ENCODE data around the gene PTPRK.

Gene PTPRK

GRCh38 chr6:128389820-128390534 lies 130.4 kb downstream of the PTPRK start:
- DNase-seq (ENCODE audit: low read depth in 2 of 2): no peak

DNA sequence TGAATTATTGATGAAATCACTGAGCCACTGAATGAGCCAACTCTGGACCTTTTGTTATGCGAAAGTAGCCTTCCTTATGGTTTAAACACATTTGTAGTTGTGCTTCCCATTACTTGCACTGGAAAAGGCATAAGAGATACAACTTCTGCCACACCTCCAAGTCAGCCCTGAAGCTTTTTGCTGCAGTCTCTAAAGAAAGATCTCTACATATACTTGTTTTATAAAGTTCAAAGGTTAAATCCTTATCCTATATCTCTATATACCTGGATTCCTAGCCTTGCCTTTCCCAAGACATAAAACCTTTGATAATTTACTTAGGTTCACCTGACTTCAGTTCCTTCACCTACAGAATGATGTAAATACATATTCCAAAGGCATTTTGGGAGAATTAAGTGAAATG lies 132.0 kb downstream of the PTPRK start:
- DNase-seq (ENCODE audit: low read depth in 2 of 2): no peak

DNA sequence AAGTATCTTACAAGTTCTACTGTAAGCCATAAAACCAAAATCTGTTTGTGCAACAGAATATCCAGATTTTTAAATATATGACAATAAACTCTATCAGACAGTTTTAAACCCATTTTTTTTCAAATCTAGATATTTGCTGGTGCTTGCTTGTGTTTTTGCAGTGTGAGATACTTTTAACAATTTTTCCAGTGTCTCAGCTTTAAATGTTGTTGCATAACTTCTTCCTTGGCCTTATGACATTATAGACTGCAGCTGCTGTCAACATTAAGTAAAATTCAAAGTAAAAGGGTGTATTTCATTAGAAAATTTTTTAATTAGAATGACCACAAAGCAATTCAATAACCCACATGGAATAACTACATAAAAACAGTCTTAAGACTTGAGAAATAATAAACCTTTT lies 139.5 kb downstream of the PTPRK start:
- DNase-seq (ENCODE audit: low read depth in 2 of 2): no peak

- no peak for DNase-seq (ENCODE audit: low read depth in 2 of 2)
Measured at GRCh38 chr6:128379577-128379976, 140.8 kb downstream of the PTPRK start.

GRCh38 chr6:128376952-128377503 lies 143.4 kb downstream of the PTPRK start:
- DNase-seq (ENCODE audit: low read depth in 2 of 2): no peak

- no peak for DNase-seq (ENCODE audit: low read depth in 2 of 2)
Measured at GRCh38 chr6:128371136-128371535, 149.3 kb downstream of the PTPRK start.

DNA sequence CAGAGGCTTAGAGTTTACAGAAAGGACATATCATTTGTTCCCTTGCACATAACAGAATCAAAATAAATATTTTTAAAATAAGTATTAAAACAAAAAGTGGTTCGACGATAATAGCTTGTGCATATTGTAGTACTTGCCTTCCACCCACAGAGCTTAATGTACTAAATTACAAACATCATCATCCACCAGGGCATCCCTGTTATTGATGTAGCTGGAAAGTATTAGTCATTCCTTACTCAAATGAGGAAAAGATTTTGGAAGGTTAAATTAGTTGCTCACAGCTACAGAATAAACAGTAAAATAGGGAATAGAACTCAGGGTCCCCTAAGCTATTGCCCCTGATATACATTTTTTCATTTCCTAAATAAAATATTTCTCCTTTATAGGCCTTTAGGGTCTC lies 150.3 kb downstream of the PTPRK start:
- no peak for DNase-seq (ENCODE audit: low read depth in 2 of 2)

DNA sequence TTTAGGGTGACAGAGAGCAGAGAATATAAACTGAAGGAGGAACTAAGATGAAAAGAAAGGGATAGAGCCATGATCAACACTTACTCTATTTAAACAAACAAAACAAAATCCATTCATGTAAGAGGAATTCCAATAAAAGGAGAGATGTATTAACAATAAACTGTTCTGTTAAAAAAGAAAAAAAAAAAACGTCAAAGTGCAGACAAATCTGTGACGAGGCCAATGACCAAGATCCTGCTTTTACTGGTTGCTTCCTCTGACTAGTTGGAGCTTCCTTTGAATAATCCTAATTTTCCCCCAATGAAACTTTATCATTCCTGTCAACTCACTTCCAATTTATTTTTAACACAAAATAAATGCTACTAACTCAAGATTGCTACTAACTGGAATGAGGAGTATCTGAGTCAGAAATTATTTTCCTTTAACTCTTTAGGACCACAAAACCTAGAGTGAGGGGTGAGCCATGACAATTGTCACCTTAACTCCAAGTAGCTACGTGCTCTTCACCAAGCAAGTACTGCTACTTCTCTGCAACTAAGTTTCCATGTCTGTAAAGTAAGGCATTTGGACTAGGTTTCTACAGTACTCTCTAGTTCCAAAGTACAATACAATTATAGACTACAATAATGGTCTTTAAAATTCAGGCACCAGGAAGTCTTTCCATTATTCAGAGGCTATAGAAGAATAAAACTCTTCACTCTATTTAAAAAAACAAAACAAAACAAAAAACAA lies 152.0 kb downstream of the PTPRK start:
- DNase-seq (ENCODE audit: low read depth in 2 of 2): no peak

DNA sequence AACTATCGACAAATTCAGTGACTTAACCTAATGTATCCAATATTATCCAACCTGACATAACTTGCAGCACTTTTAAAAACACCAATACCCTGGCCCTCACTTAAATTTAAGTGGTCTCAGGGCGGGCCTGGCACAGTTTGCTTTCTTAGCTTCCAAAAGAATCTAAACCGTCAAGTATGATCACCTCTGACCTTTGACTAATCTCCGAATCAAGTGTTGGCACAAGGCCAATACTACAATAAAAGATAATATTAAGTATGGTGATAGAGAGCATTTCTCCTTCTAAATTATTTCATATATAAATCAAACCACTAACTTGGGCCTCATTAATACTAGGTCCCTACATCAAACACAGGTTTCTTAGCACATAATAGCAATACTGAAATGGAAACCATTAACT lies 153.0 kb downstream of the PTPRK start:
- DNase-seq (ENCODE audit: low read depth in 2 of 2): no peak

- DNase-seq (ENCODE audit: low read depth in 2 of 2): no peak
Measured at GRCh38 chr6:128365520-128366160, 154.8 kb downstream of the PTPRK start.

- no peak for DNase-seq (ENCODE audit: low read depth in 2 of 2)
Measured at GRCh38 chr6:128364766-128365519, 155.5 kb downstream of the PTPRK start.

- no peak for DNase-seq (ENCODE audit: low read depth in 2 of 2)
Measured at GRCh38 chr6:128363020-128363813, 157.2 kb downstream of the PTPRK start.

DNA sequence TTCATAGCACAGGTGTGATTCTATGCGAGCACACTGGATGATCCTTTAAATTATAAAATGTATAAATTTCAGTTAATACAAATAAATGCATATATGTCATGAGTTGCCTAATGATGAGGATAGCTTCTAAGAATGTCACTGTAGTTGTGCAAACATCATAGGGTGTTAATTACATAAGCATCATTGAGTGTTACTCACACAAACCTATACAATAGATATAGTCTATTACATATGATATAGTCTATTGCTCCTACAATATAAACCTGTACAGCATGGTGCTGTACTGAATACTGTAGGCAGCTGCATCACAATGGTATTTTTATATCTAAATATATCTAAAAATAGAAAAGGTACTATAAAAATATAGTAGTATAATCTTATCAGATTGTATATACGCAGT lies 159.0 kb downstream of the PTPRK start:
- no peak for DNase-seq (ENCODE audit: low read depth in 2 of 2)

DNA sequence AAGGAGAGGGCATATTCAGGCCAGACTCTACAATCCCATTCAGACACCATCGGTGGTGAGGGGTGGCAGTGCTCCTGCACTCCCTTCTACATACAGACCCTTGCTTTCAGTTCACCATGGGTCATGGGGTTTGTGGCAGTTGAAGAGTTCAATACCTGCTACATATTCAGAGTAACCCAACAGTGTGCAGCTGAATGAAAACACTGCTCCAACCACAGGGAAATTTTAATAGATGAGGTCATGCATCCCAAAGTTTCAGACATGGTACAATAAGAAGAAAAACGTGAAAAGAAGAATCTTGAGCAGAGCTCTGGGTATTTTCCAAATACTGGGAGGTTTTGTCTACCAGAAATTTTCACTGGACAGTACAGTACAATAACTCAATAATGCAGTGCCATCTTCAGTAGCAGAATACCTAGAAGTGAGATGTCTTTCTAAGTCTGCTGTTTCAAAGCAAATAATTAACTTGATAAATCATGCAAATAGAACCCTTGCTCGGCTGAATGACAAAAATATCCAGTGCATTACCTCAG lies 162.1 kb downstream of the PTPRK start:
- no peak for DNase-seq (ENCODE audit: low read depth in 2 of 2)

GRCh38 chr6:128357392-128358130 lies 162.8 kb downstream of the PTPRK start:
- DNase-seq (ENCODE audit: low read depth in 2 of 2): no peak

DNA sequence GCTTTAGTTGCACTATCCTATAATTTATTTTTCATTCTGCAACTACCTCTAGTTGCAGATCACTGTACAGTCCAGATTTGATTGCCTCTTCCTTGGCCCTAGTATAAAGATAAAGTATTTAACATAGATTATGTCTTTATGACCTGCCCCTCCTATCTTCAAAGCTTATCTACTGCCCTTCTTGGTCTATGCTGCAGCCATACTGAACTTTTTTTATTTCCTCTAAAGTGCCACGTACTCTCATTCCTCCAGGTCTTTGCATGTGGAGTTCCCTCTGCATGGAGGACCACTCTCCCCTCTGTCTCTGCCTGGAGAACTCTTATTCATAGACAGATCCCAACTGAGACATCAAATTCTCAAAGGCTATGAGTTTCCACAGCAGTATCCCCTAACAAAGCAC lies 168.0 kb downstream of the PTPRK start:
- DNase-seq (ENCODE audit: low read depth in 2 of 2): no peak

DNA sequence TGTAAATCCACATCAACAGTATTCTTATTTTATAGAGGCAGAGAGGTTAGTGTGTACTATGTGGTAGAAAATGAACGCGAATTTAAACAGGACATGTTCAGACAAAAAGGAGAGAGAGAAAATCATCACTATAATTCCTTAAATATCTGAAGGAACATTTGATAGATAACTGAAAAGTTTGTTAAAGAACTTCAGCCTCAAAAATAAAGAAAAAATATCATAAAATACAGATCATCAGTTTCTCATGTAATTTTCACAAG lies 169.2 kb downstream of the PTPRK start:
- DNase-seq (ENCODE audit: low read depth in 2 of 2): no peak

GRCh38 chr6:128350416-128351254 lies 169.8 kb downstream of the PTPRK start:
- no peak for DNase-seq (ENCODE audit: low read depth in 2 of 2)

DNA sequence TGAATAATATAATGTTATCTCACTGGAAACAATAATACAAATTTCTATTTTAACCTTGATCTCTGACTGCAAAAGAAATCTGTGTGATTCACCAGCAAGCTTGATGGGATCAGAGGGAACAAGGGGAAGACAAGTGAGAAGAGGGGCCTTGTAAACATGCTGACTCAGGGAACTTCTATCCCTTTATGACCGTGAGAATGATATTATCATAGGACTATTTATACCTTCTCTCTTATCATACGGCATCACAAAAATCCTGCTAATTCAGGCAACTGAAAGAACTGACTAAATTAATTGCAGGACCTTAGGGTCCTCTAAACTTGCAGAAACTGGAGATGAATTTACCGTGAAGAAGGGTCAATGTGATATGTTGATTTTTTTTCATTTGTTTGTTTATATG lies 173.3 kb downstream of the PTPRK start:
- DNase-seq (ENCODE audit: low read depth in 2 of 2): no peak

DNA sequence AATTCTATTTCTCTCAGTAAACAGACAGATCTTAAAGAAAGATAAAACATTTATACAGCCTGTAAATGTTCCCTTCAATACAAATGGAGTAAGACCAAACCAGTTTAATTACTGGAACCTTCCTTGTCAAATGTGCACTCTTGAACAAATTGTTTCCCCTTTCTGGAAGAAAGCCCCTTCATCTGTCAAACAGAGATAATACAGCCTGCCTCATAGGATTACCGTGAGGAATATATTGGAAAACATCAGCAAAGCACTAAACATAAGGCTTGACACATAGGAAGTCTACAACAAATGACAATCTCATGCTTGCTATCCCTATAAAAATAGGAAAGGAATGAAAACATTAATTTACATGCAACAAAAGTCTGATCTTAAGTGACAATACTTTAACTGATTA lies 173.8 kb downstream of the PTPRK start:
- DNase-seq (ENCODE audit: low read depth in 2 of 2): no peak

All from stimulated activated CD8-positive, alpha-beta memory T cell treated with anti-CD3 and anti-CD28 coated beads, Interleukin-7, amount 100 ng/mL, for 4 hours (primary cell).